Activated naive CD8-positive, alpha-beta T cell treated with anti-CD3 and anti-CD28 coated beads, Interleukin-2, amount 10 ng/mL, durations not matched to agents 7 days and 5 days (primary cell): ENCODE data around the gene DSCAM. TPM values are rescaled to one million over a fixed set of nuclear protein-coding genes. Genes with fewer than 3 reads are reported as not detected.
A peak's percentile ranks its signal among the peaks of the same experiment; 100 is the strongest.

Experiments used
- ATAC-seq: fragments of 150-1000 bp; cut with Tn5 transposase; one replicate; pipeline ENCODE4 v1.10.0; 2021; ENCODE audit warnings: low read depth, moderate library complexity
- POLR2A ChIA-PET: fragments of 350-600 bp; sonication (Branson Sonifier 250); formaldehyde crosslinking; loops from one replicate; lab custom pipeline; 2021; ENCODE audit warnings: antibody characterized with exemption; lab: Charles Lee
- DNase-seq: peaks from one replicate; pipeline ENCODE4 v3.0.0; 2021
- H3K27ac Mint-ChIP-seq: one replicate; pipeline ENCODE4 v1.8.0; 2022; ENCODE audit warnings: mild to moderate bottlenecking, mixed read lengths
- H3K27me3 Mint-ChIP-seq: one replicate; pipeline ENCODE4 v1.8.0; 2022; ENCODE audit warnings: mild to moderate bottlenecking, moderate library complexity, mixed read lengths
- H3K36me3 Mint-ChIP-seq: one replicate; pipeline ENCODE4 v1.8.0; 2021; ENCODE audit warnings: mild to moderate bottlenecking, mixed read lengths
- H3K4me1 Mint-ChIP-seq: one replicate; pipeline ENCODE4 v1.8.0; 2021; ENCODE audit warnings: mixed read lengths
- H3K4me3 Mint-ChIP-seq: one replicate; pipeline ENCODE4 v1.8.0; 2022; ENCODE audit warnings: mild to moderate bottlenecking, moderate library complexity, mixed read lengths
- H3K9me3 Mint-ChIP-seq: one replicate; pipeline ENCODE4 v1.8.0; 2021; ENCODE audit warnings: mixed read lengths
- total RNA-seq, 2 experiments: library from RNA; stranded (reverse); gene quantifications; one replicate each; pipeline ENCODE4 v1.2.3, GENCODE V29; 2021

The DSCAM gene
- total RNA-seq, 2 experiments from 2014 or later = not detected

GRCh38 chr21:40166291-40166843 is 680.6 kb downstream of the DSCAM start:
- H3K4me1 Mint-ChIP-seq = no peaks in the 10 kb centered on the region
- ATAC-seq = no peak
- no peaks in the 10 kb centered on the region for H3K36me3 Mint-ChIP-seq
- peaks cover 2% of the 10 kb centered on the region for H3K9me3 Mint-ChIP-seq
- no peak overlapping the region for H3K4me3 Mint-ChIP-seq
- no peak for DNase-seq
- POLR2A ChIA-PET = no interaction called here
- H3K27ac Mint-ChIP-seq = no peak overlapping the region
- no peaks in the 10 kb centered on the region for H3K27me3 Mint-ChIP-seq

DNA sequence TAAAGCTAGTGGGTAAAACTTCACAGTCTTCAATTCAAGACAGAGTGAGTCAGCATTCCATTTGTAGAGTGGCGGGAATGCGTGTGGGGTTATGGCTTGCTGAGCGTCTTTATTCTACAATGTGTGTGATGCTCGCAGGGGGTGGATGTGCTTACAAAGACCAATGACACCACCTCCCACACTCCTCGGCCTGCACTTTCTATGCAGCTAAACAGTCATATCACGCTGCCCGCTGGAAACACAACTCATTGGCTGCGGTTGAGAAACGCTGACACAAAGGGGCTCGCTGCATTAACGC is 681.2 kb downstream of the DSCAM start:
- H3K27me3 Mint-ChIP-seq = no peaks in the 10 kb centered on the region
- no peak overlapping the region for H3K4me3 Mint-ChIP-seq
- H3K9me3 Mint-ChIP-seq = peaks cover 2% of the 10 kb centered on the region
- no peak overlapping the region for H3K27ac Mint-ChIP-seq
- POLR2A ChIA-PET = no interaction called here
- H3K4me1 Mint-ChIP-seq = no peaks in the 10 kb centered on the region
- H3K36me3 Mint-ChIP-seq = no peaks in the 10 kb centered on the region
- DNase-seq (no peak), ATAC-seq (no peak)

- Mint-ChIP-seq H3K4me3 (no peak overlapping the region), H3K27me3 (no peaks in the 10 kb centered on the region), H3K36me3 (no peaks in the 10 kb centered on the region), H3K4me1 (no peaks in the 10 kb centered on the region), H3K9me3 (peaks cover 2% of the 10 kb centered on the region), H3K27ac (no peak overlapping the region)
- no peak for DNase-seq
- no peak for ATAC-seq
- POLR2A ChIA-PET = no interaction called here
Measured at GRCh38 chr21:40164905-40165772, 681.8 kb downstream of the DSCAM start.

GRCh38 chr21:40162075-40162474 is 684.9 kb downstream of the DSCAM start:
- ATAC-seq = no peak
- H3K4me3 Mint-ChIP-seq = no peak overlapping the region
- POLR2A ChIA-PET = interaction anchor here (0.5 kb wide), 1 partner anchor 937 kb away, joined by 5 read pairs; no protein-coding TSS in a partner anchor
- H3K27me3 Mint-ChIP-seq = no peaks in the 10 kb centered on the region
- no peaks in the 10 kb centered on the region for H3K36me3 Mint-ChIP-seq
- no peaks in the 10 kb centered on the region for H3K9me3 Mint-ChIP-seq
- no peak overlapping the region for H3K27ac Mint-ChIP-seq
- no peak for DNase-seq
- no peaks in the 10 kb centered on the region for H3K4me1 Mint-ChIP-seq

- no peak for DNase-seq
- H3K27ac Mint-ChIP-seq = no peak overlapping the region
- H3K36me3 Mint-ChIP-seq = no peaks in the 10 kb centered on the region
- no peak overlapping the region for H3K4me3 Mint-ChIP-seq
- H3K27me3 Mint-ChIP-seq = no peaks in the 10 kb centered on the region
- peaks cover 2% of the 10 kb centered on the region for H3K9me3 Mint-ChIP-seq
- no peaks in the 10 kb centered on the region for H3K4me1 Mint-ChIP-seq
- ATAC-seq = no peak
- POLR2A ChIA-PET = no interaction called here
Measured at GRCh38 chr21:40160911-40161310, 686.0 kb downstream of the DSCAM start.

DNA sequence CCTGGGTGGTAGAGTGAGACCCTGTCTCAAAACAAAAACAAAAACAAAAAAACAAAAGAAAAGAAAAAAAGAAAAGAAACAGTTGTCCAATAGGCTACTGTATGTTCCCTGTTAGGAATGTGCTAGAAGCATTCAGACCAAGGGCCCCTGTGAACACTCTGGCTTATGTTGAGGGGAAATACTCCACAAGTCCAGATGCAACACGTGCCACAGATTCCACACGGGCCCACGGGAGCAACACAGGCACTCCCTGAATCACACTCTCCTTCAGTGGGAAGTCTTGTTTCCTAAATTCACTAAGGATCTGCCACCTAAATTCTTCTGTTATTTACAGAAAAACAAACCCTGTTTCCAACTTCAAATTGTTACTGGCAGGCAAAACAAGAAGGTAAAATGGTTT is 688.6 kb downstream of the DSCAM start:
- no peak overlapping the region for H3K27ac Mint-ChIP-seq
- ATAC-seq (no peak), DNase-seq (no peak)
- POLR2A ChIA-PET = no interaction called here
- no peaks in the 10 kb centered on the region for H3K27me3 Mint-ChIP-seq
- H3K36me3 Mint-ChIP-seq = no peaks in the 10 kb centered on the region
- H3K9me3 Mint-ChIP-seq = peaks cover 2% of the 10 kb centered on the region
- no peak overlapping the region for H3K4me3 Mint-ChIP-seq
- no peaks in the 10 kb centered on the region for H3K4me1 Mint-ChIP-seq

GRCh38 chr21:40155563-40155962 is 691.4 kb downstream of the DSCAM start:
- H3K27ac Mint-ChIP-seq = no peak overlapping the region

DNA sequence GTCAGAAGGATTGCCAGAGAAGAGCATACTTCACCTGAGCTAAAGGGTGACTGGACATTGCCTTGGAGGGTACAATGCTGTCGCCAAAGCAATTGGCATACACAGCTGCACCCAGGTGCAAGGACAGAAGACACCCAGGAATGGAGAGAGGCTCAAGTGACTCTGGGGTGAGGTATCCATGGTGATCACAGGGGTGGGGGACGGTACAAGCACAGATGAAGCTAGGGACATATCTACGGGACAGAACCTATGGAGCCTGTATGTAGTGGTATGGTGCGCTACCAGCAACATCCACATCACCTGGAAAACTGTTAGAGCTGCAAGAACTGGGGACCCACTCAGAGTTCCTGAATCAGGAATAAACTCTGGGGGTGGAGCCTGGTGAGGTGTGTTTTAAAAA is 693.6 kb downstream of the DSCAM start:
- no peak for ATAC-seq
- no peaks in the 10 kb centered on the region for H3K36me3 Mint-ChIP-seq

More at GRCh38 chr21:40155563-40155962, 691.4 kb downstream of the DSCAM start:
- POLR2A ChIA-PET = no interaction called here
- Mint-ChIP-seq H3K9me3 (peaks cover 2% of the 10 kb centered on the region), H3K27me3 (no peaks in the 10 kb centered on the region), H3K36me3 (no peaks in the 10 kb centered on the region), H3K4me1 (no peaks in the 10 kb centered on the region), H3K4me3 (no peak overlapping the region)
- ATAC-seq (no peak), DNase-seq (no peak)

GRCh38 chr21:40152476-40152875 is 694.5 kb downstream of the DSCAM start:
- no peak for ATAC-seq
- H3K27ac Mint-ChIP-seq = no peak overlapping the region
- DNase-seq = no peak
- H3K4me1 Mint-ChIP-seq = no peaks in the 10 kb centered on the region
- peaks cover 2% of the 10 kb centered on the region for H3K9me3 Mint-ChIP-seq
- POLR2A ChIA-PET = no interaction called here
- H3K4me3 Mint-ChIP-seq = no peak overlapping the region
- no peaks in the 10 kb centered on the region for H3K36me3 Mint-ChIP-seq
- H3K27me3 Mint-ChIP-seq = no peaks in the 10 kb centered on the region

More for the DNA sequence above, 693.6 kb downstream of the DSCAM start:
- Mint-ChIP-seq H3K4me3 (no peak overlapping the region), H3K27ac (no peak overlapping the region), H3K9me3 (peaks cover 2% of the 10 kb centered on the region), H3K4me1 (no peaks in the 10 kb centered on the region), H3K27me3 (no peaks in the 10 kb centered on the region)
- no peak for DNase-seq
- POLR2A ChIA-PET = no interaction called here

DNA sequence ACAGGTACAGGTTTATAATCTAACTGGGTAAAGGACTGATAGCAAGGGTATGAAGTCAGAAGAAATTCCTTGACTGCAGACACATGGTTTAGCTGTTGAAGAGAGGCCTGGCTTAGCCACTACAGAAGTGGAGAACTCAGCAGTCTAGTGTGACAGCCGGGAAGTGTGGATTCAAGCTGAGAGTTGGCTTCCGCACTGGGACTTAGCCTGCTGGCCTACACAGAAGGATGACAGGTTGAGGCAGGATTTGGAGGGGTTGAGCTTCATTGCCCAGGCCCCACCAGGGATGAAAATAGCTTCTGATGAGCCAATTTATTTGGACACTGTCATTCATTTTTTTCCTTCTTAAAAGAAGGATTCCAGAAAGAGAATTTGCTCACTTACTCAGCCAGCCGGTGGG is 695.3 kb downstream of the DSCAM start:
- Mint-ChIP-seq H3K27ac (no peak overlapping the region), H3K9me3 (peaks cover 2% of the 10 kb centered on the region), H3K27me3 (no peaks in the 10 kb centered on the region), H3K4me1 (no peaks in the 10 kb centered on the region), H3K4me3 (no peak overlapping the region), H3K36me3 (no peaks in the 10 kb centered on the region)
- DNase-seq (no peak), ATAC-seq (no peak)
- POLR2A ChIA-PET = no interaction called here

GRCh38 chr21:40146216-40146837 is 700.6 kb downstream of the DSCAM start:
- no peaks in the 10 kb centered on the region for H3K27me3 Mint-ChIP-seq
- no peak overlapping the region for H3K27ac Mint-ChIP-seq
- DNase-seq (no peak), ATAC-seq (no peak)
- H3K36me3 Mint-ChIP-seq = no peaks in the 10 kb centered on the region
- no peak overlapping the region for H3K4me3 Mint-ChIP-seq
- POLR2A ChIA-PET = no interaction called here
- H3K9me3 Mint-ChIP-seq = no peaks in the 10 kb centered on the region
- no peaks in the 10 kb centered on the region for H3K4me1 Mint-ChIP-seq

DNA sequence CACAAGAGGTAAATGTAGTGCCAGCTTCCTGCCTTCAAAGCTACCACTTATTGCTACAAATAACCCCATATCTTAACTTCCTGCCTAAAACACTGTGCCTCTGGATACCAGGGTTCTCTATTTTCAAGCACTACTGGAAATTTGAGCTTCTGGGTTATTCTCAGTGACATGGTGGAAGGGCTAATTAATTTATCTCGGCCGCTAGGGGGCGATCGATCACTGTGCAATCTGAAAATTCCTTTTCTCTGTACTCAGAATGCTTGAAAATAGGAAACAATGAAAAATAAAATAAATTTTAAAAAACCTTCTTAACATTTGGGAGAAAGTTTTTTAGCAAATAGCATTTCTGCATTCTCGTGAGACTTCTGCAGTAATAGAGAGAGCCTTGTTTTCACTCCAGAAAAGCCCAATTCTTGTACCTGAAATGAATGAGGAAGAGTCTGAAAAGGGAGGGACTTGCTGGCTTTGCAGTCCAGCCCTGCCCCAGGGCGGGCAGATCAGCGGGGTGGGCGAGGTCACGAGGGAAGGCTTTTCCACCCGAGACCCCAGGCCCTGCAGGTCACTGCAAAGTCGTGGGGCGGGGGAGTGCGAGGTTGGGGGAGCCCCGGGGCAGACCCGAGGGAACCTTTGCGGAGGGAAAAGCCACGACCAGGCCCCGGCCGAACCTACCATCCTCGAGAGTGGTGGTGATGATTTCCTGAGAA is 703.0 kb downstream of the DSCAM start:
- no peak overlapping the region for H3K4me3 Mint-ChIP-seq
- DNase-seq (peak; percentile 40), ATAC-seq (no peak)
- H3K27ac Mint-ChIP-seq = no peak overlapping the region
- H3K36me3 Mint-ChIP-seq = no peaks in the 10 kb centered on the region
- POLR2A ChIA-PET = interaction anchor here (0.6 kb wide), 1 partner anchor 678 kb away, joined by 6 read pairs; no protein-coding TSS in a partner anchor
- H3K4me1 Mint-ChIP-seq = no peaks in the 10 kb centered on the region
- H3K9me3 Mint-ChIP-seq = no peaks in the 10 kb centered on the region
- no peaks in the 10 kb centered on the region for H3K27me3 Mint-ChIP-seq

GRCh38 chr21:40141621-40142020 is 705.3 kb downstream of the DSCAM start:
- Mint-ChIP-seq H3K27me3 (no peaks in the 10 kb centered on the region), H3K36me3 (no peaks in the 10 kb centered on the region), H3K9me3 (no peaks in the 10 kb centered on the region), H3K4me1 (no peaks in the 10 kb centered on the region), H3K4me3 (no peak overlapping the region), H3K27ac (no peak overlapping the region)
- POLR2A ChIA-PET = no interaction called here
- no peak for ATAC-seq
- DNase-seq = no peak
